H9 (cell line): ENCODE results near the gene PBX1. TPM values are rescaled to one million over a fixed set of nuclear protein-coding genes. Genes with fewer than 3 reads are reported as not detected.

Experiments
- DNase-seq: peaks from one replicate; pipeline ENCODE4 v3.0.0-alpha.2; 2017
- H2AFZ ChIP-seq: one replicate; pipeline ENCODE4 v1.6.1; 2013; ENCODE audit warnings: mild to moderate bottlenecking, low read length, control low read depth, moderate library complexity
- H2AK5ac ChIP-seq: 2 replicates; pipeline ENCODE4 v1.6.1; 2013; ENCODE audit warnings: low read length, control low read depth, mixed read lengths; ENCODE audit not compliant: insufficient read length
- H2BK120ac ChIP-seq: one replicate; pipeline ENCODE4 v1.6.1; 2013; ENCODE audit warnings: low read depth, mild to moderate bottlenecking, low read length, control low read depth, inconsistent platforms; ENCODE audit not compliant: poor library complexity, severe bottlenecking
- H2BK12ac ChIP-seq: 2 replicates; pipeline ENCODE4 v1.6.1; 2013; ENCODE audit warnings: low read length, control low read depth, mixed read lengths, low read depth; ENCODE audit not compliant: insufficient read length
- H2BK15ac ChIP-seq: 2 replicates; pipeline ENCODE4 v1.6.1; 2013; ENCODE audit warnings: low read depth, low read length, control low read depth
- H2BK20ac ChIP-seq: one replicate; pipeline ENCODE4 v1.6.1; 2013; ENCODE audit warnings: low read depth, mild to moderate bottlenecking, low read length, control low read depth, inconsistent platforms; ENCODE audit not compliant: poor library complexity, severe bottlenecking
- H2BK5ac ChIP-seq: 2 replicates; pipeline ENCODE4 v1.6.1; 2013; ENCODE audit warnings: low read length, control low read depth, mixed read lengths; ENCODE audit not compliant: insufficient read length
- H3K14ac ChIP-seq: 2 replicates; pipeline ENCODE4 v1.6.1; 2013; ENCODE audit warnings: low read length, control low read depth; ENCODE audit not compliant: insufficient read depth
- H3K18ac ChIP-seq: 2 replicates; pipeline ENCODE4 v1.6.1; 2013; ENCODE audit warnings: low read depth, mild to moderate bottlenecking, mixed read lengths, low read length, control low read depth; ENCODE audit not compliant: insufficient read length
- H3K23ac ChIP-seq: 2 replicates; pipeline ENCODE4 v1.6.1; 2013; ENCODE audit warnings: low read length, control low read depth, mixed read lengths, low read depth; ENCODE audit not compliant: insufficient read length
- H3K23me2 ChIP-seq: 2 replicates; pipeline ENCODE4 v1.6.1; 2013; ENCODE audit warnings: low read depth, mild to moderate bottlenecking, mixed read lengths, low read length, control low read depth; ENCODE audit not compliant: insufficient read length, poor library complexity, severe bottlenecking
- H3K27ac ChIP-seq: 2 replicates; pipeline ENCODE4 v1.5.1; 2013; ENCODE audit warnings: low read length, control low read depth, mixed read lengths, low read depth; ENCODE audit not compliant: insufficient read length
- H3K27me3 ChIP-seq: 2 replicates; pipeline ENCODE4 v1.6.1; 2013; ENCODE audit warnings: low read length, control low read depth, inconsistent platforms; ENCODE audit not compliant: insufficient read depth
- H3K4ac ChIP-seq: 2 replicates; pipeline ENCODE4 v1.6.1; 2013; ENCODE audit warnings: low read depth, mild to moderate bottlenecking, control low read depth, inconsistent platforms, low read length, moderate library complexity
- H3K4me1 ChIP-seq: 2 replicates; pipeline ENCODE4 v1.6.1; 2013; ENCODE audit warnings: low read length, control low read depth, inconsistent platforms; ENCODE audit not compliant: insufficient read depth
- H3K4me2 ChIP-seq: 2 replicates; pipeline ENCODE4 v1.6.1; 2013; ENCODE audit warnings: low read length, control low read depth, mixed read lengths; ENCODE audit not compliant: insufficient read length, insufficient read depth
- H3K56ac ChIP-seq: 2 replicates; pipeline ENCODE4 v1.6.1; 2013; ENCODE audit warnings: low read depth, mild to moderate bottlenecking, mixed read lengths, low read length, control low read depth; ENCODE audit not compliant: insufficient read length
- H3K79me1 ChIP-seq: 2 replicates; pipeline ENCODE4 v1.6.1; 2013; ENCODE audit warnings: low read depth, mild to moderate bottlenecking, moderate library complexity, low read length, control low read depth, inconsistent platforms; ENCODE audit not compliant: insufficient read depth, poor library complexity, severe bottlenecking
- H3K79me2 ChIP-seq: 2 replicates; pipeline ENCODE4 v1.6.1; 2013; ENCODE audit warnings: low read length, control low read depth, inconsistent platforms; ENCODE audit not compliant: insufficient read depth
- H3K9ac ChIP-seq: 2 replicates; pipeline ENCODE4 v1.6.1; 2013; ENCODE audit warnings: low read length, control low read depth, mixed read lengths; ENCODE audit not compliant: insufficient read length; ENCODE audit errors: extremely low read depth
- H3K9me3 ChIP-seq: one replicate; pipeline ENCODE4 v1.6.1; 2013; ENCODE audit warnings: low read depth, low read length, inconsistent platforms; ENCODE audit not compliant: control insufficient read depth
- H3T11ph ChIP-seq: one replicate; pipeline ENCODE4 v1.6.1; 2013; ENCODE audit warnings: mild to moderate bottlenecking, low read length, control low read depth, inconsistent platforms
- H4K20me1 ChIP-seq: one replicate; pipeline ENCODE4 v1.6.1; 2013; ENCODE audit not compliant: control insufficient read depth, insufficient read length, insufficient read depth
- H4K5ac ChIP-seq: 2 replicates; pipeline ENCODE4 v1.6.1; 2013; ENCODE audit warnings: low read depth, mild to moderate bottlenecking, mixed read lengths, low read length, control low read depth; ENCODE audit not compliant: insufficient read length
- H4K8ac ChIP-seq: replicated peaks from 2 replicates; pipeline ENCODE4 v1.6.1; 2013; ENCODE audit warnings: low read length, control low read depth, mixed read lengths, low read depth; ENCODE audit not compliant: insufficient read length
- H4K91ac ChIP-seq: 2 replicates; pipeline ENCODE4 v1.6.1; 2013; ENCODE audit warnings: low read depth, mild to moderate bottlenecking, moderate library complexity, mixed read lengths, low read length, control low read depth; ENCODE audit not compliant: insufficient read length
- H3K27ac Mint-ChIP-seq, 3 experiments: 2 replicates in 2 of 3; 3 replicates in 1 of 3; pipeline ENCODE4 v1.8.0; 2020 to 2021; ENCODE audit warnings: mixed read lengths in 3 of 3, mild to moderate bottlenecking in 1 of 3, moderate library complexity in 1 of 3
- H3K27me3 Mint-ChIP-seq: 2 replicates; pipeline ENCODE4 v1.8.0; 2021; ENCODE audit warnings: low read depth, mild to moderate bottlenecking, moderate library complexity, mixed read lengths
- H3K36me3 Mint-ChIP-seq, 3 experiments: 2 replicates in 2 of 3; 3 replicates in 1 of 3; pipeline ENCODE4 v1.8.0; 2020 to 2021; ENCODE audit warnings: low read depth in 3 of 3, mixed read lengths in 3 of 3; ENCODE audit not compliant: insufficient read depth in 1 of 3
- H3K4me1 Mint-ChIP-seq, 2 experiments: 2 replicates each; pipeline ENCODE4 v1.8.0; 2020; ENCODE audit warnings: mixed read lengths in 2 of 2
- H3K4me3 Mint-ChIP-seq, 2 experiments: 2 replicates in 1 of 2; 3 replicates in 1 of 2; pipeline ENCODE4 v1.8.0; 2020 to 2021; ENCODE audit warnings: mild to moderate bottlenecking in 2 of 2, mixed read lengths in 2 of 2, moderate library complexity in 1 of 2
- H3K9me3 Mint-ChIP-seq, 2 experiments: 2 replicates in 1 of 2; 3 replicates in 1 of 2; pipeline ENCODE4 v1.8.0; 2020; ENCODE audit warnings: mild to moderate bottlenecking in 2 of 2, mixed read lengths in 2 of 2, moderate library complexity in 1 of 2
- WGBS: extraction: QIAGEN DNeasy Blood & Tissue Kit; methylation state at CpG from one replicate; pipeline ENCODE4 v1.1.7; 2013; ENCODE audit warnings: missing lambda C conversion rate, low lambda C conversion rate, mixed read lengths; ENCODE audit not compliant: insufficient read length; ENCODE audit errors: extremely low coverage; 5-methylcytosine and 5-hydroxymethylcytosine counted together
- total RNA-seq: library from RNA; stranded (reverse); gene quantifications from 2 replicates; pipeline ENCODE4 v1.2.1, GENCODE V29; 2021
- TF ChIP-seq, protein P1 (sequence below): fragments of 200-600 bp; sonication (generic); conservative IDR thresholded peaks from 3 replicates; pipeline ENCODE4 v1.8.0; 2021; ENCODE audit warnings: antibody characterized with exemption, mild to moderate bottlenecking

The PBX1 gene
- total RNA-seq, 1 experiment from 2014 or later, result 142 TPM

- H3K79me1 ChIP-seq, result peaks cover 6% of the 10 kb centered on the region
- H3K9ac ChIP-seq, result no peak overlapping the region
- H2BK15ac ChIP-seq, result no peak overlapping the region
- peaks cover 7% of the 10 kb centered on the region; the same call in 1 of the 2 replicates for H3K79me2 ChIP-seq
- H4K20me1 ChIP-seq, result no peaks in the 10 kb centered on the region
- H3K14ac ChIP-seq, result no peak overlapping the region
- H2BK12ac ChIP-seq, result no peak overlapping the region
- no peak overlapping the region for H3K4ac ChIP-seq
- no peak overlapping the region for H2BK5ac ChIP-seq
- H3K9me3 ChIP-seq, result no peaks in the 10 kb centered on the region
- H3K4me2 ChIP-seq, result no peak overlapping the region
- no peaks in the 10 kb centered on the region for H3K27me3 ChIP-seq
- no peak overlapping the region for H2BK120ac ChIP-seq
- H2AK5ac ChIP-seq, result no peak overlapping the region
- H4K91ac ChIP-seq, result no peak overlapping the region
- no peaks in the 10 kb centered on the region for H3K9me3 Mint-ChIP-seq
- peak overlapping the region in 2 of 3 experiments; percentile 61 to 73; a peak in 2 of 7 replicates for H3K27ac Mint-ChIP-seq
- H3K4me3 Mint-ChIP-seq, result no peak overlapping the region
- TF ChIP-seq, protein P1, sequence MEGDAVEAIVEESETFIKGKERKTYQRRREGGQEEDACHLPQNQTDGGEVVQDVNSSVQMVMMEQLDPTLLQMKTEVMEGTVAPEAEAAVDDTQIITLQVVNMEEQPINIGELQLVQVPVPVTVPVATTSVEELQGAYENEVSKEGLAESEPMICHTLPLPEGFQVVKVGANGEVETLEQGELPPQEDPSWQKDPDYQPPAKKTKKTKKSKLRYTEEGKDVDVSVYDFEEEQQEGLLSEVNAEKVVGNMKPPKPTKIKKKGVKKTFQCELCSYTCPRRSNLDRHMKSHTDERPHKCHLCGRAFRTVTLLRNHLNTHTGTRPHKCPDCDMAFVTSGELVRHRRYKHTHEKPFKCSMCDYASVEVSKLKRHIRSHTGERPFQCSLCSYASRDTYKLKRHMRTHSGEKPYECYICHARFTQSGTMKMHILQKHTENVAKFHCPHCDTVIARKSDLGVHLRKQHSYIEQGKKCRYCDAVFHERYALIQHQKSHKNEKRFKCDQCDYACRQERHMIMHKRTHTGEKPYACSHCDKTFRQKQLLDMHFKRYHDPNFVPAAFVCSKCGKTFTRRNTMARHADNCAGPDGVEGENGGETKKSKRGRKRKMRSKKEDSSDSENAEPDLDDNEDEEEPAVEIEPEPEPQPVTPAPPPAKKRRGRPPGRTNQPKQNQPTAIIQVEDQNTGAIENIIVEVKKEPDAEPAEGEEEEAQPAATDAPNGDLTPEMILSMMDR, result no peak
- peaks cover 14% of the 10 kb centered on the region; the same call in 1 of the 2 replicates for H3K4me1 ChIP-seq
- H2BK20ac ChIP-seq, result no peak overlapping the region
- H3T11ph ChIP-seq, result no peak overlapping the region
- no CpG with 5 or more reads among the region's 3 CpGs for WGBS
- H3K4me1 Mint-ChIP-seq, result peaks cover 58 to 62% of the 10 kb centered on the region in 2 experiments
- DNase-seq, result no peak
- H3K18ac ChIP-seq, result no peak overlapping the region
- no peak overlapping the region for H4K8ac ChIP-seq
- no peaks in the 10 kb centered on the region for H3K27me3 Mint-ChIP-seq
- peaks cover 4 to 20% (median 15%) of the 10 kb centered on the region in 3 experiments; a peak in 6 of 7 replicates for H3K36me3 Mint-ChIP-seq
- no peaks in the 10 kb centered on the region for H3K23me2 ChIP-seq
- no peak overlapping the region for H3K23ac ChIP-seq
- H2AFZ ChIP-seq, result no peak overlapping the region
- H3K27ac ChIP-seq, result no peak overlapping the region
- H3K56ac ChIP-seq, result no peak overlapping the region
- H4K5ac ChIP-seq, result no peak overlapping the region
Measured at GRCh38 chr1:164630626-164631396, 71.8 kb downstream of the PBX1 start.
